Colonic mucosa (tissue), 4 donors: ENCODE data around the gene GMFB. TPM values are rescaled to one million over a fixed set of nuclear protein-coding genes. Genes with fewer than 3 reads are reported as not detected.
"Not testable (repeated sequence)": the region's sequence is repeated elsewhere in the genome, so short reads cannot be mapped to it uniquely, and the experiment has no call there.

ENCODE experiments used
- DNase-seq: peaks from one replicate; pipeline ENCODE4 v3.0.0-alpha.2; 2020
- H3K27ac ChIP-seq: fragments of 200-600 bp; one replicate; pipeline ENCODE4 v1.8.0; 2021
- H3K27me3 ChIP-seq: fragments of 200-600 bp; one replicate; pipeline ENCODE4 v1.8.0; 2021
- H3K36me3 ChIP-seq: fragments of 200-600 bp; one replicate; pipeline ENCODE4 v1.8.0; 2021
- H3K4me1 ChIP-seq: fragments of 200-600 bp; one replicate; pipeline ENCODE4 v1.8.0; 2021; ENCODE audit warnings: mild to moderate bottlenecking
- H3K4me3 ChIP-seq: fragments of 200-600 bp; one replicate; pipeline ENCODE4 v1.8.0; 2021
- H3K9ac ChIP-seq, 2 donors: one replicate each; pipeline ENCODE4 v1.7.0; 2013; ENCODE audit warnings: control low read depth in 2 of 2, low read depth in 2 of 2, low read length in 2 of 2
- H3K9me3 ChIP-seq: fragments of 200-600 bp; one replicate; pipeline ENCODE4 v1.8.0; 2021
- intact Hi-C: fragments of 100-400 bp; cut with DNase I; formaldehyde crosslinking; loops from one replicate; pipeline ENCODE4 v1.14.1; 2022
- total RNA-seq, 2 donors: library from RNA; stranded (reverse); fragmentation: NEBNext Ultra II Directional in 1 of 2; extraction: Animal tissue kit (Norgen Biotek cat#: 25700) in 1 of 2; gene quantifications; one replicate each; pipeline ENCODE4 v1.2.1, GENCODE V29; 2021
- TF ChIP-seq, protein P1 (sequence below): fragments of 200-600 bp; IDR thresholded peaks from one replicate; pipeline ENCODE4 v1.8.0; 2022; ENCODE audit warnings: antibody characterized with exemption, mild to moderate bottlenecking
- donor health status: healthy.
- donor health status: DM: no; HTN: no; CAD: no.
- donor health status: DM: no; HTN: no; CAD: no.

The GMFB gene
- total RNA-seq, 2 donors from 2014 or later = 67.8 to 85.7 TPM

DNA sequence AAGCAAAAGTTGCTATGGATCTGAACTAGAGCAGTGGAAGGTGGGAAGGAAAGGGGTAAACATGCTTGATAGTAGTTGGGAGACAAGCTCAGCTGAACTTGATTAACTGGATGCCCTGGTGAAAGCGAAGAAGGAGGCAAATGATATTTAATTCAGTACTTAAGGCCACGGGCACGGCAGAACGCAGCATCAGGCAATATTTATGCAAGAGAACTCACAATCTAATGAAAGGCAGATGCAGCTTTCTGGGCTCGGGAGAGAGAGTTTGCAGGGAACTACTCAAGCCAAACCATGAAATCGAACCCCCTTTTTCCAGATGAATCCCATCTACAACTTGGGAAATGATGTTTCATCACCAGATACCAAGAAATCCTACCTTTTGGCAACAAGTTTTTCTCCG lies 44.1 kb downstream of the GMFB start:
- peaks cover 3% of the 10 kb centered on the region for H3K4me1 ChIP-seq
- no peak overlapping the region for H3K4me3 ChIP-seq
- H3K27me3 ChIP-seq = no peaks in the 10 kb centered on the region
- intact Hi-C loops = no loop called here
- no peaks in the 10 kb centered on the region for H3K36me3 ChIP-seq
- H3K27ac ChIP-seq = no peak overlapping the region
- no peak for DNase-seq
- H3K9me3 ChIP-seq = no peaks in the 10 kb centered on the region
- no peak overlapping the region for H3K9ac ChIP-seq
- TF ChIP-seq, protein P1, sequence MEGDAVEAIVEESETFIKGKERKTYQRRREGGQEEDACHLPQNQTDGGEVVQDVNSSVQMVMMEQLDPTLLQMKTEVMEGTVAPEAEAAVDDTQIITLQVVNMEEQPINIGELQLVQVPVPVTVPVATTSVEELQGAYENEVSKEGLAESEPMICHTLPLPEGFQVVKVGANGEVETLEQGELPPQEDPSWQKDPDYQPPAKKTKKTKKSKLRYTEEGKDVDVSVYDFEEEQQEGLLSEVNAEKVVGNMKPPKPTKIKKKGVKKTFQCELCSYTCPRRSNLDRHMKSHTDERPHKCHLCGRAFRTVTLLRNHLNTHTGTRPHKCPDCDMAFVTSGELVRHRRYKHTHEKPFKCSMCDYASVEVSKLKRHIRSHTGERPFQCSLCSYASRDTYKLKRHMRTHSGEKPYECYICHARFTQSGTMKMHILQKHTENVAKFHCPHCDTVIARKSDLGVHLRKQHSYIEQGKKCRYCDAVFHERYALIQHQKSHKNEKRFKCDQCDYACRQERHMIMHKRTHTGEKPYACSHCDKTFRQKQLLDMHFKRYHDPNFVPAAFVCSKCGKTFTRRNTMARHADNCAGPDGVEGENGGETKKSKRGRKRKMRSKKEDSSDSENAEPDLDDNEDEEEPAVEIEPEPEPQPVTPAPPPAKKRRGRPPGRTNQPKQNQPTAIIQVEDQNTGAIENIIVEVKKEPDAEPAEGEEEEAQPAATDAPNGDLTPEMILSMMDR = no peak

DNA sequence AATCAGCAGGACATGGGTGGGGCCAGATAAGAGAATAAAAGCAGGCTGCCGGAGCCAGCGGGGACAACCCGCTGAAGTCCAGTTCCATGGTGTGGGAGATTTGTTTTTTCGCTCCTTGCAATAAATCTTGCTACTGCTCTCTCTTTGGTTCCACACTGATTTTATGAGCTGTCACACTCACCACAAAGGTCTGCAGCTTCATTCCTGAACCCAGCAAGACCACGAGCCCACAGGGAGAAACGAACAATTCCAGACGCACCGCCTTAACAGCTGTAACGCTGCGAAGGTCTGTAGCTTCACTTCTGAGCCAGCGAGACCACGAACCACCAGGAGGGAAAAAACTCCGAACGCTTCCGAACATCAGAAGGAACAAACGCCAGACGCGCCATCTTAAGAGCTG lies 44.8 kb downstream of the GMFB start:
- no peak for DNase-seq
- no peaks in the 10 kb centered on the region for H3K9me3 ChIP-seq
- no peak overlapping the region for H3K27ac ChIP-seq
- TF ChIP-seq, protein P1 = no peak
- intact Hi-C loops = no loop called here
- H3K9ac ChIP-seq = no peak overlapping the region
- H3K27me3 ChIP-seq = no peaks in the 10 kb centered on the region
- peaks cover 3% of the 10 kb centered on the region for H3K4me1 ChIP-seq
- no peaks in the 10 kb centered on the region for H3K36me3 ChIP-seq
- no peak overlapping the region for H3K4me3 ChIP-seq

DNA sequence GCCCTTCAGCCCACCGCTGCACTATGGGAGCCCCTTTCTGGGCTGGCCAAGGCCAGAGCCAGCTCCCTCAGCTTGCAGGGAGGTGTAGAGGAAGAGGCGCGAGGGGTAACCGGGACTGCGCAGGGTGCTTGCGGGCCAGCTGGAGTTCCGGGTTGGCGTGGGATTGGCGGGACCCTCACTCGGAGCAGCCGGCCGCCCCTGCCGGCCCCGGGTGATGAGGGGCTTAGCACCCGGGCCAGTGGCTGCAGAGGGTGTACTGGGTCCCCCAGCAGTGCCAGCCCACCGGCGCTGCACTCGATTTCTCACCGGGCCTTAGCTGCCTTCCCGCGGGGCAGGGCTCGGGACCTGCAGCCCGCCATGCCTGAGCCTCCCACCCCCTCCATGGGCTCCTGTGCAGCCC lies 45.8 kb downstream of the GMFB start:
- DNase-seq, H3K27ac ChIP-seq, H3K4me1 ChIP-seq, H3K27me3 ChIP-seq, H3K9me3 ChIP-seq, intact Hi-C loops, H3K4me3 ChIP-seq, H3K9ac ChIP-seq, H3K36me3 ChIP-seq: not testable (repeated sequence)

DNA sequence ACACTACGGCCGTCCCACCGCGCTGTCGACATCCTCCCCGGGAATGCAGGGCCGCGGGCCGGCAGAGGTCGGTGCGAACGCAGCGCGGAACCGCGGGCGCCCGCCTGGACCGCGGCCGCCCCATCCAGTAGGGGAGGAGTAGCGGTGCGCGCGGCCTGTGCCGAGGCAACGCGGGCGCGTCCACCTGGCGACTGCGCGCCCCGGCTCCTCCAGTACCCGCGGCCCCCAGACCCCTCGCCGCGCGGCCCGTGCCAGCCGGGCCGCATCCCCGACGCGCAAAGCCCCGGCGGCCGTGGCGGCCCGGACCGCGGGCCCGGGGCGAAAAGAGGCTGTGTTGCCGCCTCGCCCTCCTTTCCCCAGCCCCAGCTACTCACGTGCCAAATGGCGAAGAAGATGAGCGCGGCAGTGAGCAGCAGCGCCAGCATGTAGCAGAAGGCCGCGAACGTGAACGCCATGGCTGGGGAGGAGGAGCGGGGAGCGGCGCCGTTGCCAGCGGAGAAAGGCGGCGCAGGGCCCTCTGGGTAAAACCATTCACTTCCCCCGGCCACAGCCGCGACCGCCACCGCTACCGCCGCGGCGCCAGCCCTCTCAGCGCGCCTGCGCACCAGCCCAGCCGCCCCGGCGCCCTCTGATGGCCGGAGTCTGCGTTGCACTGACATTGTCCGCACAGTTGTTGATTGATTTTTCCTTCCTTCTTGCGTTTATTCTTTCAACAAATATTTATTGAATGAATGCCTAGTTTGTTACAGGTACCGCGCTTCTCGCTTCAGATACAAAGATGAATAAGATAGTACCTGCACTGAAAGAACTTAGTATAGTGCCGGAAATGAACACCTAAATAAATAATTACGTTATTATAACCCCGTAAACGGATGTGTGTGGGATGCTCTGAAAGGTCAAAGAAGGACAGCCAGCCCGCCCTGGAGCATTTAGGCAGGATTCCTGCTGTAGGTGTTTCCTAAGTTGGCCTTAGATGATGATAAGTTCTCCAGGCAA lies 47.6 kb downstream of the GMFB start, which contains the start of gene CNIH1:
CNIH1 (minus strand) TSS at position 502 of the 996 bp plus-strand sequence; CDS start at position 455, 47 bp downstream.
- DNase-seq = peak; percentile 93
- H3K9me3 ChIP-seq = no peaks in the 10 kb centered on the region
- peak within 1 kb of the TSS; percentile 90 for H3K27ac ChIP-seq
- no peaks in the 10 kb centered on the region for H3K36me3 ChIP-seq
- intact Hi-C loops = no loop called here
- H3K9ac ChIP-seq = peak within 1 kb of the TSS; percentile 77 to 94
- H3K27me3 ChIP-seq = no peaks in the 10 kb centered on the region
- TF ChIP-seq, protein P1 = peak; percentile 91
- H3K4me3 ChIP-seq = peak within 1 kb of the TSS; percentile 54
- H3K4me1 ChIP-seq = no peaks in the 10 kb centered on the region

DNA sequence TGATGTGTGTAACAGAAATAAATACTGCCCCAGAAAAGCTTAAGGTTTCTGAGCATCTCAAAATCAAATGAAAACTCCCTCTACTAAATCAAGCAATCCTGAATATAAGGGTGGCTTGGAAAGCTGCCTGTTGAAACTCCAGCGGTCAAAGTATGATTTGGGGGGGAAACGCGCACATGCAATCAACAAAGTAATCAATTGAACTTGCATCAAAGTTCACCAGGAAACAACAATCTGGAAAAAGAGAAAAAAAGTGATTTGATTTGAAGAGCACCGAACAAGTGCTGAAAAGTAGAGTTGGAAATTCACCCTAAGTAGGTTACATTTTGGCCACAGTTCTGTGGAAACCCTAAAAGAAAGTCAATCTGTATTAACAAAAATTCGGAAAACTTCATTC lies 48.3 kb downstream of the GMFB start:
- TF ChIP-seq, protein P1 = no peak
- H3K9ac ChIP-seq = peak overlapping the region; percentile 77 to 94
- no peaks in the 10 kb centered on the region for H3K4me1 ChIP-seq
- no peak for DNase-seq
- H3K4me3 ChIP-seq = peak overlapping the region; percentile 54
- intact Hi-C loops = no loop called here
- H3K27me3 ChIP-seq = no peaks in the 10 kb centered on the region
- no peaks in the 10 kb centered on the region for H3K36me3 ChIP-seq
- peak overlapping the region; percentile 90 for H3K27ac ChIP-seq
- no peaks in the 10 kb centered on the region for H3K9me3 ChIP-seq

DNA sequence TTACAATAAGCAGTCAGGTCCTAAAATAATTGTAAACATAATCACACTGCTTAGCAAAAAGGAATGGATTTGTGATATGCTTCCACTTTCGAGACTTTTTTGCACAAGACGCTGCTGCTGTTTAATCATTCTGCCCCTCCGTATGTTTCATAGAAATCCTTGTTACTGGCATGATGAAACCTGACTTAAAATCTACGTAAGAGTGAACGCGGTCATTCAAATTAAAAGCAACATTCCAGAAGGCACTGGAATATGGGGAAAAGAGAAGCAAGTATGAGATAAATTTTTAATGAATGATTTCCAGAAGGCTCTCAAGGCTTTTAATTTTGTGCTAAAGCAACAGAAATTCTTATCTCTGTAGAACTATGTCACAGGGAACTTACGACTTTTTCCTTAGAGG lies 48.7 kb downstream of the GMFB start:
- intact Hi-C loops = no loop called here
- Histone ChIP-seq H3K9me3 (no peaks in the 10 kb centered on the region), H3K27me3 (no peaks in the 10 kb centered on the region), H3K27ac (peak overlapping the region; percentile 90), H3K36me3 (no peaks in the 10 kb centered on the region), H3K4me1 (no peaks in the 10 kb centered on the region), H3K4me3 (peak overlapping the region; percentile 54), H3K9ac (peak overlapping the region; percentile 77 to 94)
- no peak for DNase-seq
- TF ChIP-seq, protein P1 = no peak
